Measurements from ENCODE around the gene OVOL3.

Gene OVOL3

DNA sequence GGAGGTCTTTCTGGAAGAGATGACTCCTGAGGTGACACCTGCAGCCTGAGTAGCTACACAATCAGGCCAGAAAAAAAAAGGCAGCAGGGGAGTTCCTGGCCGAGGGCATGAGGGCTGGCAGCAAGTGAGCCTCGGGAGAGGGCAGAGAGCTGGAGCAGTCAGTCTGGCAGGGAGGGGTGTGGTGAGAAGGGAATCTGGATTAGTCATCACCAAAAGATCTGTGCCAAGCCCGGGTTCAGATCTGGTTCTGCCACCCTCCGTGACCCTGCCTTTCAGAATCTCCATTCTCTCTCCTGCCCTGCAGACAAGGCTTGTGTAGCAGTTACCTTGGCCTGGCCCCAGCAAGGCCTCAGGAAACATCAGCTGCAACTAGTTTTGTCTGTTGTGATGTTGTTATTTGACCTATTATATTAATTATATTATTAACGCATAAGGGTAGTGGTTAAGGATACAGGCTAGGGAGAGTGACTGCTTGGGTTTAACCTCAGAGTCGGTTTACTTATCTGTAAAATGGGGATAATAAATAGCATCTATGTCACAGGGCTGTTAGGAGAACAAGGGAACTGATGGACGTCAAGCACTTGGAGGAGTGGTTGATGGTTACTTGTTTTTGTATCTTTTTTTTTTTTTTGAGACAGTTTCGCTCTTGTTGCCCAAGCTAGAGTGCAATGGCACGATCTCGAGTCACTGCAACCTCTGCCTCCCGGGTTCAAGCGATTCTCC is 26.2 kb downstream of the OVOL3 start:
- no peak for DNase-seq

DNA sequence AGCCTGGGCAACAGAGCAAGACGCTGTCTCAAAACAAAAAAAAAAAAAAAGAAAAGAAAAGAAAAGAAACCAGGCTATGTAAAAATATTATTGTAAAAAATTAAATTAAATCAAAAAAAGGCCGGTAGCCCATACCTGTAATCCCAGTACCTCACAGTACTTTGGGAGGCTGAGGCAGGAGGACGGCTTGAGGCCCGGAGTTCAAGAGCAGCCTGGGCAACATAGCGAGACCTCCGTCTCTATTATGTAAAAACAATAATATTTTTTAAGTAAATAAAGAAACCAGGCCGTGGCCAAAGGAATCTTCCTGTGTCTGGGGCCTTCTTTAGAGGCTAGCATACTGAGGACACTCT is 28.2 kb downstream of the OVOL3 start:
- no peak for DNase-seq

GRCh38 chr19:36139473-36140303 is 28.7 kb downstream of the OVOL3 start, which contains the start of gene CAPNS1:
Gene CAPNS1 (plus strand): TSS chr19:36140066. CDS start chr19:36141012, 946 bp downstream.
- DNase-seq, result peak; percentile 98

DNA sequence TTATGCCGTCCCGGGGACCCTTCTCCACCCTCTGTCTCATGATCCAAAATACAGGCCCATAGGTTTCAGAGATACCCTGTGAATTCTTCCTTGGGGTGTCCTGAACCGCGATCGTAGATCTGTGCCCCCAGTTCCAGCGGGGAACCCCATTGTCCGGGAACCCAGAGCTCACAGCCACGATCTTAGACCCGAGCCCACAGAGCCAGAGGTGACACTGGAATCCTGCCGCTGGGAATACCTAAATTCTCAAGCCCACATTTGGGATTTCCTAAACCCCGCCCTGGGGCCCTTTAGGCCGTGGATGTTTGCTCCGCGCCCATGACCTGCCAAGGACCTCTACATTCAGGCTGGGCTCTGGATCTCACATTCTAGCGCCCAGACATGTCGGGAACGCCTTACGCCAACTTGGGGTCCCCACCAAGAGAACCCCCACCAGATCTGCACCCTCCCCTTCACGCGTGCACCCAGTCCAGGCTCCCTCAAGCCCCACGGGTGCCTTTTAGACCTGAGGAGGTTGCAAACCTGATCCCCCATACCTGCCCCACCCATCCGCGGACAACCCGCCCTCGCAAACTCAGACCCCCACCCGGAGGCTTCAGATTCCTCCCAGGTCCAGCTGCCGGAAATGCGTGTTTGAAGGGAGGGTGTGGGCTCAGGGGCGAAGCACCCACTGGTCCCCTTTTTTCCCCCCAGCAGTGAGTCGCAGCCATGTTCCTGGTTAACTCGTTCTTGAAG is 29.5 kb downstream of the OVOL3 start:
- peak; percentile 79 for DNase-seq

DNA sequence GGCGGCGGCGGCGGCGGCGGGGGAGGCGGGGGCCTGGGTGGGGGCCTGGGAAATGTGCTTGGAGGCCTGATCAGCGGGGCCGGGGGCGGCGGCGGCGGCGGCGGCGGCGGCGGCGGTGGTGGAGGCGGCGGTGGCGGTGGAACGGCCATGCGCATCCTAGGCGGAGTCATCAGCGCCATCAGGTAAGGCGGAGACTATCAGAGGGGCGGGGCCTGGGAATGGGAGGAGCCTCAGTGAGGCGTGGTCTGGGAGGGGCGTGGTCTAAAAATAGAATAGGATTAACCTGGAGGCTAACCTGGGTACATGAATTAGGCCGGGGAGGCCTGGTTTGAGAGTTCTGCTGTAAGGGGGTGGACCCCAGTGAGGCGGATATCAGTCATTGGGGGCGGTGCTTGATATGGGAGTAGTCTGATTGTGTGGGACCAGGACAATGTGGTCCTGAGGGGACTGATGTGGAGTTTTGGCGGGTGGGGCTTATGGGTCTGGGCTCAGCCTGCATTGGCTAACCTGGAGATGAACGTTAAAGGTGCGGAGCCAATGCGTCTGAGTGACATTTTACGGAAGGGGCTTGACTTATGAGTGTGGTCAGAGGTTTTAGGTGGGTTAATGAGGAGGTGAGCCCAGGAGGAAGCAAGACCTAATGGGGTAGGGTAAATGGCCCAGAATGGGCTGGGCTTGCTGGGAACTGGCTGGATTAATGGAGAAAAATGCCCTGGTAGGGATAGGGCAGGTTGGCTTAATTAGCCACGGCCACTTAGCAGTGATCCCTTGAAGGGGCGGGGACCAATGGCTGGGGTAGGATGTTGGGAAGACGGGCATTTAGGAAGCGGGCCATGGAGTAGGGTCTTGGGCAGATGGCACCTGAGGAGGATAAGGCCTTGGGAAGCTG is 30.3 kb downstream of the OVOL3 start:
- DNase-seq, result peak; percentile 97

GRCh38 chr19:36142046-36142445 is 31.1 kb downstream of the OVOL3 start:
- no peak for DNase-seq

GRCh38 chr19:36142496-36142895 is 31.6 kb downstream of the OVOL3 start:
- DNase-seq, result no peak

DNA sequence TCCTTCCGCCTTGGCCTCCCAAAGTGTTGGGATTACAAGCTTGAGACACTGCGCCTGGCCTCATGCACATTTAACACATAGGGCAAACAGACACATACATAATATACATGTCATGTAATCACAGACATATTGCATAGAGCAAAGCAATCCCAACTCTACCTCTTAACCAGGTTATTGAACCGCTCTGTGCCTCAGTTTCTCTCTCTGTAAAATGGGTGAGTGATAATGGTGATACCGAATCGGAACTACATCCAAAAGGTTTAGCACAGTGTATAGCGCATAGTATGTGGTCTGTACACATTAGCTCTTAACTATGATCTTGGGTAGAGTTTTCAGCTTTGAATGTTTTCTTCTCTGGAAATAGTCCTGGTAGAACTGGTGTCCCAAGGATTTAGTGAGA is 33.7 kb downstream of the OVOL3 start:
- no peak for DNase-seq

GRCh38 chr19:36149673-36150406 is 38.9 kb downstream of the OVOL3 start:
- DNase-seq, result no peak

DNA sequence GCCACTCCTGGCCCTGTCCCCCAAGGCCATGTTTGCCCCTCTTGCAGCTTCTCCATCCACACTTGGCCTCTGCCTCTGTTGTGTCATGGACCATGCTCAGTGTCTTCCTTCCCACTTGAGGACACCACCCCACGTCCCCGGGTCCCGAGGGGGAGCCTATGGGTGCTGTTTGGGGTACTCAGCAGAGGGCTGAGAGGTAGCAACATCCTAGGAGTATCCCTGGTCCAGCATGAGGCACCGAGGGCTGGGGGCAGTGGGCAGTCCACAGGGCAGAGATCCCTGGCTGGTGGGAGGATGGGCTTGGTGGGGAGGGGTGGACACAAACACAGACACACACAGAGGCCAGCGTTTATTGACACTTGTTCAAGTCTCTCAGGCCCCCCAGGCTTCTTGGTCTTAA is 39.6 kb downstream of the OVOL3 start:
- DNase-seq, result no peak

- no peak for DNase-seq
These were observed 40.4 kb downstream of the OVOL3 start for GRCh38 chr19:36151144-36152018.

DNA sequence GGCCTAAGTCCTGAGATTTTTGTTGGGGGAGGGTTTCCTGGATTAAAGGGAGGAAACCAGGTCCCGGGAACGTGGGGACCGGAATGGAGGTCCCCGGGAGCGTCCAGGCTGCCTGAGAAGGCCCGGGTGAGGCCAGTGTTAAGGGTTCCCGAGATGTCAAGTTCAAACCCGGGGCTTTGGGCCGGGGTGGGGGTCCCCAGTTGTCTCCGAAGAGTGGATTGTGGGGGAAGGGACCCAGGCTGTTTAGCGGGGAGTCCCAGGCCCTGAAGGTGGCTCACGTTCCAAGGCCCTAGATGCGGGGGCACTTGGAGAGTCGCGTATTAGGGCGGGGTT is 41.0 kb downstream of the OVOL3 start:
- DNase-seq, result no peak

GRCh38 chr19:36152352-36153091 is 41.6 kb downstream of the OVOL3 start, which contains the start of gene COX7A1:
Gene COX7A1 (minus strand): TSS chr19:36152447. CDS start chr19:36152407, 40 bp downstream.
- DNase-seq, result no peak

DNA sequence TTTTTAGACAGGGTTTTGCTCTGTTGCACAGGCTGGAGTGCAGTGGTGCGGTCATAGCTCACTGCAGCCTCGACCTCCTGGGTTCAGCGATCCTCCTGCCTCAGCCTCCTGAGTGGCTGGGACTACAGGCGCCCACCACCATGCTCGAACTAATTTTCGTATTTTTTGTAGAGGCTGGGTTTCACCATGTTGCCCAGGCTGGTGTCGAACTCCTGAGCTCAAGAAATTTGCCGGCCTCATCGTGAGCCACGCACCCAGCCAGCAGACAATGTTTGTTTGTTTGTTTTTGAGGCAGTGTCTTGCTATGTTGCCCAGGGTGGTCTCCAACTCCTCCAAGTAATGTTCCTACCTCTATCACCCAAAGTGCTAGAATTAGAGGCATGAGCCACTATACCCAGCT is 42.2 kb downstream of the OVOL3 start:
- DNase-seq, result no peak

DNA sequence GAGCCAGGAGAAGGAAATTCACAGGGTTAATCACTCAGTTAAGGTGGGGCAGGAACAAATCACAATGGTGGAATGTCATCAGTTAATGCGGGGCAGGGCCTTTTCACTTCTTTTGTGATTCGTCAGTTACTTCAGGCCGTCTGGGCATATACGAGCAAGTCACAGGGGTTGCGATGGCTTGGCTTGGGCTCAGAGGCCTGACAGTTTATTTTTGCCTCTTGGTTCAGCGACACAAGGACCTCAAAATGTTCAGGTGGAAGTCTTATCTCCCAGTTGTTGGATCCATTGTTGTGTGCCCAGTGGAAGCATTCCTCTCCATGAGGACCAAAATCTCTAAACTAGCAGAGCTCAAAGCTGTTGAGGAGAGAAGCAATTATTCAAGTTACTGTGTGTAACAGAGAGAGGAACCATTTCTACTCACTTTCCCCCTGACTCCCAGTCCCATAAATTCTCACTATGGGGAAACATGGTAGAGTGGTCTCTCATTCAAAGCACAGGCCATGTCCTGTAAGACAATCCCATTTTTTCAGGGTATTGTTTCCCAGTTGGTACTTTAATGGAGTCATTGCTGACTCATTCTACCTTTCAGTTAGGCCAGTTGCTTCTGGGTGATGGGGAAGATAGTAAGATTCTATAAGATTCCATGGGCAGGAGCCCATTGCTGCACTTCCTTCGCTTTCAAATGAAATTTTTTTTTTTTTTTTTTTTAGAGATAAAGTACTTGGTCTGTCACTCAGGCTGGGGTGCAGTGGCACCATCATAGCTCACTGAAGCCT is 50.1 kb downstream of the OVOL3 start:
- DNase-seq, result no peak

Data from activated CD8-positive, alpha-beta memory T cell treated with anti-CD3 and anti-CD28 coated beads, Interleukin-2, amount 50 U/mL, for 48 hours (primary cell).